ENCODE results near the gene SPDYE4.

DNA sequence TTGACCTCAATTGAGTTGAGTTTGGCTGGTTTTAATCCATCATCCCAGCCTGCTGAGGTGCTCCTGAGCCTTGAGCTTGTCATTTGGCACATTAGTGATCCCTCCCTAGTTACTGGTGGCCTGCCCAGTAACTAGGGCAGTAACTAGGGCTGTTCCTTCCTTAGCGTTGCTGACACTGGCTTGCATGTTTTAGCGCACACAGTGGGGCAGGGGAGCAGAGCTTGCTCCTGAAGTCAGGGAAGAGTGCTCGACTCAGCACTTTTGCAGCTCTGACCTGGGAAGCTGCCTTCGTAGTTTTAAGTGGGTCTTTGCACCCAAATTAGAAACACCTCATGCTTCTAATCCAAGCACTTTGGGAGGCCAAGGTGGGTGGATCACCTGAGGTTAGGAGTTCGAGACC, 29.4 kb downstream of the SPDYE4 start:
- TF ChIP-seq, protein P1, sequence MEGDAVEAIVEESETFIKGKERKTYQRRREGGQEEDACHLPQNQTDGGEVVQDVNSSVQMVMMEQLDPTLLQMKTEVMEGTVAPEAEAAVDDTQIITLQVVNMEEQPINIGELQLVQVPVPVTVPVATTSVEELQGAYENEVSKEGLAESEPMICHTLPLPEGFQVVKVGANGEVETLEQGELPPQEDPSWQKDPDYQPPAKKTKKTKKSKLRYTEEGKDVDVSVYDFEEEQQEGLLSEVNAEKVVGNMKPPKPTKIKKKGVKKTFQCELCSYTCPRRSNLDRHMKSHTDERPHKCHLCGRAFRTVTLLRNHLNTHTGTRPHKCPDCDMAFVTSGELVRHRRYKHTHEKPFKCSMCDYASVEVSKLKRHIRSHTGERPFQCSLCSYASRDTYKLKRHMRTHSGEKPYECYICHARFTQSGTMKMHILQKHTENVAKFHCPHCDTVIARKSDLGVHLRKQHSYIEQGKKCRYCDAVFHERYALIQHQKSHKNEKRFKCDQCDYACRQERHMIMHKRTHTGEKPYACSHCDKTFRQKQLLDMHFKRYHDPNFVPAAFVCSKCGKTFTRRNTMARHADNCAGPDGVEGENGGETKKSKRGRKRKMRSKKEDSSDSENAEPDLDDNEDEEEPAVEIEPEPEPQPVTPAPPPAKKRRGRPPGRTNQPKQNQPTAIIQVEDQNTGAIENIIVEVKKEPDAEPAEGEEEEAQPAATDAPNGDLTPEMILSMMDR (IDR thresholded peaks at IDR 0.05), result no peak
- TF ChIP-seq ZFX (IDR thresholded peaks at IDR 0.05; ENCODE audit: borderline replicate concordance), result no peak

Measured in 22Rv1 (cell line).